Neural cell (in vitro differentiated cells): Measurements from ENCODE around the gene SELENOH. TPM values are rescaled to one million over a fixed set of nuclear protein-coding genes. Genes with fewer than 3 reads are reported as not detected.

ENCODE experiments used
- H2AFZ ChIP-seq: fragments of 200-600, 300-800 bp; sonication (generic), shearing (Covaris generic); 2 replicates; pipeline ENCODE4 v1.6.0; 2014; ENCODE audit warnings: low read depth, mild to moderate bottlenecking, antibody characterized with exemption, low read length, moderate library complexity
- H3F3A ChIP-seq: fragments of 200-600 bp; shearing (Covaris generic); 2 replicates; pipeline ENCODE4 v1.6.1; 2016; ENCODE audit warnings: mild to moderate bottlenecking, moderate library complexity, mixed read lengths, antibody characterized with exemption, low read length; ENCODE audit not compliant: insufficient read depth, poor library complexity, severe bottlenecking
- H3K27ac ChIP-seq: fragments of 200-600, 300-800 bp; sonication (generic), shearing (Covaris generic); 2 replicates; pipeline ENCODE4 v1.5.1; 2014; ENCODE audit warnings: mild to moderate bottlenecking, low read length, moderate library complexity
- H3K27me3 ChIP-seq: fragments of 300-800, 200-600 bp; sonication (generic), shearing (Covaris generic); 2 replicates; pipeline ENCODE4 v1.6.0; 2014; ENCODE audit warnings: mild to moderate bottlenecking, low read depth, low read length, moderate library complexity; ENCODE audit not compliant: insufficient read depth
- H3K36me3 ChIP-seq: fragments of 300-800, 200-600 bp; sonication (generic), shearing (Covaris generic); 2 replicates; pipeline ENCODE4 v1.5.1; 2014; ENCODE audit warnings: mild to moderate bottlenecking, antibody characterized with exemption, low read length, moderate library complexity; ENCODE audit not compliant: insufficient read depth
- H3K4me2 ChIP-seq: fragments of 300-800, 200-600 bp; sonication (generic), shearing (Covaris generic); 2 replicates; pipeline ENCODE4 v1.6.0; 2014; ENCODE audit warnings: mild to moderate bottlenecking, low read length
- H3K4me3 ChIP-seq: fragments of 300-800, 200-600 bp; sonication (generic), shearing (Covaris generic); 2 replicates; pipeline ENCODE4 v1.5.1; 2014; ENCODE audit warnings: mild to moderate bottlenecking, low read length, moderate library complexity
- H3K79me2 ChIP-seq: fragments of 200-600 bp; shearing (Covaris generic); replicated peaks from 2 replicates; pipeline ENCODE4 v1.6.0; 2014; ENCODE audit warnings: mild to moderate bottlenecking, low read length, moderate library complexity; ENCODE audit not compliant: insufficient read depth
- H3K9ac ChIP-seq: fragments of 300-800, 200-600 bp; sonication (generic), shearing (Covaris generic); 2 replicates; pipeline ENCODE4 v1.6.1; 2016; ENCODE audit warnings: mild to moderate bottlenecking, low read length, mixed read lengths
- H3K9me2 ChIP-seq: fragments of 200-600 bp; shearing (Covaris generic); 2 replicates; pipeline ENCODE4 v1.6.1; 2016; ENCODE audit warnings: mild to moderate bottlenecking, low read length, mixed read lengths; ENCODE audit not compliant: insufficient read depth
- H3K9me3 ChIP-seq: fragments of 200-600, 300-800 bp; sonication (generic), shearing (Covaris generic); 2 replicates; pipeline ENCODE4 v1.6.1; 2016; ENCODE audit warnings: mild to moderate bottlenecking, mixed run types, low read length, moderate library complexity, mixed read lengths
- H4K20me1 ChIP-seq: fragments of 200-600 bp; shearing (Covaris generic); 2 replicates; pipeline ENCODE4 v1.6.1; 2016; ENCODE audit warnings: mild to moderate bottlenecking, mixed run types; ENCODE audit not compliant: insufficient read depth
- EP300 ChIP-seq: fragments of 450-650 bp; conservative IDR thresholded peaks from 2 replicates; pipeline ENCODE4 v1.6.1; 2014; ENCODE audit warnings: antibody characterized with exemption, mild to moderate bottlenecking, moderate library complexity; ENCODE audit not compliant: poor library complexity, severe bottlenecking
- EZH2 ChIP-seq: fragments of 200-600, 300-800 bp; shearing (Covaris generic), sonication (generic); IDR thresholded peaks from 2 replicates; pipeline ENCODE4 v1.6.1; 2014; ENCODE audit warnings: antibody characterized with exemption, low read length, borderline replicate concordance, mild to moderate bottlenecking; ENCODE audit not compliant: insufficient read depth, poor library complexity, severe bottlenecking
- MXI1 ChIP-seq: fragments of 450-650 bp; conservative IDR thresholded peaks from 2 replicates; pipeline ENCODE4 v1.6.1; 2014; ENCODE audit warnings: antibody characterized with exemption, mild to moderate bottlenecking; ENCODE audit not compliant: poor library complexity, severe bottlenecking
- POLR2AphosphoS5 ChIP-seq: IDR thresholded peaks from 2 replicates; pipeline ENCODE4 v1.6.1; 2012
- RAD21 ChIP-seq: fragments of 450-650 bp; conservative IDR thresholded peaks from 2 replicates; pipeline ENCODE4 v1.6.1; 2014; ENCODE audit warnings: antibody characterized with exemption, mild to moderate bottlenecking, moderate library complexity
- SMC3 ChIP-seq: fragments of 450-650 bp; conservative IDR thresholded peaks from 2 replicates; pipeline ENCODE4 v1.6.1; 2014; ENCODE audit warnings: antibody characterized with exemption, mild to moderate bottlenecking, moderate library complexity; ENCODE audit not compliant: poor library complexity
- TAF1 ChIP-seq: IDR thresholded peaks from 2 replicates; pipeline ENCODE4 v1.6.1; 2012; ENCODE audit warnings: low read depth
- polyA plus RNA-seq: library from polyadenylated mRNA; depleted of rRNA; stranded (reverse); fragments of >200 nt; gene quantifications from 2 replicates; pipeline ENCODE4 v1.2.3, GENCODE V29; 2014
- TF ChIP-seq, protein P1 (sequence below): IDR thresholded peaks from 2 replicates; pipeline ENCODE4 v1.6.1; 2012; ENCODE audit warnings: borderline replicate concordance
- TF ChIP-seq, protein P2 (sequence below): fragments of 450-650 bp; IDR thresholded peaks from 2 replicates; pipeline ENCODE4 v1.5.1; 2014; ENCODE audit warnings: antibody characterized with exemption, mild to moderate bottlenecking, moderate library complexity; ENCODE audit not compliant: poor library complexity, severe bottlenecking

SELENOH gene
- polyA plus RNA-seq, 1 donor from 2014 or later: 546 TPM

DNA sequence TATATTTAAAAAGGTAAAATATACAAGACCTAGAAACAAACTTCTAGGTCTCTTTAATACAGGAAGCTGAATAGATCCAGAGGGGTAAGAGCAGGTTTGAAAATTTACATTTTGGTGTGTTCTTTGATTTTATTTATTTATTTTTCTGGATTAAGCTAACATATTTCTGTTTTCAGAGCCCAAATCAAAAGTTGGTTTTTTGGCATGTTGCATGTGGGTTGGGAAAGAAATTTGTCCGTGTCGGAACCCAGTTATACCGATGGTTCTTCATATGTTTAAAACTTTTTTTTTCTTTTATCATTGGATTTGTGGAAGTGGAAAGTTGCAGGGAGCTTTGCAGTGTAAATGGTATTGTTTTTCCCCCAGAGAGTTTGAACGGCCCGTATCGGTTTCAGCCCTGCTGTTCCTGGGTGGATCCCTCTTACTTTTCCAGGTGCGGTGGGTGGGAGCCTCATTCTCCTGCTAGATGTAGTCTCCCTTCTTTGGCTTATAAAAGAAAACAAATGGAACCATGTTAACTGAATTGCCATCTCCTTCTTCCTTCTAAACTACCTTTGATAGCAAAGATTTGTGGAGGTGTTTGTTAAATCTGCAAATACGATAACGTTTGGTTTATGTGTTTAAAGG is 21.1 kb downstream of the SELENOH start:
- Histone ChIP-seq H3K4me3 (peak overlapping the region; percentile 68), H3K9me2 (no peaks in the 10 kb centered on the region), H3K4me2 (peak overlapping the region; percentile 92), H3K79me2 (peaks cover 57% of the 10 kb centered on the region), H3K9ac (peak overlapping the region; percentile 87), H2AFZ (peak overlapping the region; percentile 34), H3K27ac (peak overlapping the region; percentile 93), H4K20me1 (peaks cover 7% of the 10 kb centered on the region), H3K27me3 (no peaks in the 10 kb centered on the region), H3F3A (peaks cover 6% of the 10 kb centered on the region), H3K9me3 (no peaks in the 10 kb centered on the region), H3K36me3 (no peaks in the 10 kb centered on the region)
- TF ChIP-seq, protein P1, sequence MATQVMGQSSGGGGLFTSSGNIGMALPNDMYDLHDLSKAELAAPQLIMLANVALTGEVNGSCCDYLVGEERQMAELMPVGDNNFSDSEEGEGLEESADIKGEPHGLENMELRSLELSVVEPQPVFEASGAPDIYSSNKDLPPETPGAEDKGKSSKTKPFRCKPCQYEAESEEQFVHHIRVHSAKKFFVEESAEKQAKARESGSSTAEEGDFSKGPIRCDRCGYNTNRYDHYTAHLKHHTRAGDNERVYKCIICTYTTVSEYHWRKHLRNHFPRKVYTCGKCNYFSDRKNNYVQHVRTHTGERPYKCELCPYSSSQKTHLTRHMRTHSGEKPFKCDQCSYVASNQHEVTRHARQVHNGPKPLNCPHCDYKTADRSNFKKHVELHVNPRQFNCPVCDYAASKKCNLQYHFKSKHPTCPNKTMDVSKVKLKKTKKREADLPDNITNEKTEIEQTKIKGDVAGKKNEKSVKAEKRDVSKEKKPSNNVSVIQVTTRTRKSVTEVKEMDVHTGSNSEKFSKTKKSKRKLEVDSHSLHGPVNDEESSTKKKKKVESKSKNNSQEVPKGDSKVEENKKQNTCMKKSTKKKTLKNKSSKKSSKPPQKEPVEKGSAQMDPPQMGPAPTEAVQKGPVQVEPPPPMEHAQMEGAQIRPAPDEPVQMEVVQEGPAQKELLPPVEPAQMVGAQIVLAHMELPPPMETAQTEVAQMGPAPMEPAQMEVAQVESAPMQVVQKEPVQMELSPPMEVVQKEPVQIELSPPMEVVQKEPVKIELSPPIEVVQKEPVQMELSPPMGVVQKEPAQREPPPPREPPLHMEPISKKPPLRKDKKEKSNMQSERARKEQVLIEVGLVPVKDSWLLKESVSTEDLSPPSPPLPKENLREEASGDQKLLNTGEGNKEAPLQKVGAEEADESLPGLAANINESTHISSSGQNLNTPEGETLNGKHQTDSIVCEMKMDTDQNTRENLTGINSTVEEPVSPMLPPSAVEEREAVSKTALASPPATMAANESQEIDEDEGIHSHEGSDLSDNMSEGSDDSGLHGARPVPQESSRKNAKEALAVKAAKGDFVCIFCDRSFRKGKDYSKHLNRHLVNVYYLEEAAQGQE: peak; percentile 10
- TF ChIP-seq MXI1 (peak; percentile 16), RAD21 (no peak)
- TF ChIP-seq, protein P2, sequence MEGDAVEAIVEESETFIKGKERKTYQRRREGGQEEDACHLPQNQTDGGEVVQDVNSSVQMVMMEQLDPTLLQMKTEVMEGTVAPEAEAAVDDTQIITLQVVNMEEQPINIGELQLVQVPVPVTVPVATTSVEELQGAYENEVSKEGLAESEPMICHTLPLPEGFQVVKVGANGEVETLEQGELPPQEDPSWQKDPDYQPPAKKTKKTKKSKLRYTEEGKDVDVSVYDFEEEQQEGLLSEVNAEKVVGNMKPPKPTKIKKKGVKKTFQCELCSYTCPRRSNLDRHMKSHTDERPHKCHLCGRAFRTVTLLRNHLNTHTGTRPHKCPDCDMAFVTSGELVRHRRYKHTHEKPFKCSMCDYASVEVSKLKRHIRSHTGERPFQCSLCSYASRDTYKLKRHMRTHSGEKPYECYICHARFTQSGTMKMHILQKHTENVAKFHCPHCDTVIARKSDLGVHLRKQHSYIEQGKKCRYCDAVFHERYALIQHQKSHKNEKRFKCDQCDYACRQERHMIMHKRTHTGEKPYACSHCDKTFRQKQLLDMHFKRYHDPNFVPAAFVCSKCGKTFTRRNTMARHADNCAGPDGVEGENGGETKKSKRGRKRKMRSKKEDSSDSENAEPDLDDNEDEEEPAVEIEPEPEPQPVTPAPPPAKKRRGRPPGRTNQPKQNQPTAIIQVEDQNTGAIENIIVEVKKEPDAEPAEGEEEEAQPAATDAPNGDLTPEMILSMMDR: no peak

DNA sequence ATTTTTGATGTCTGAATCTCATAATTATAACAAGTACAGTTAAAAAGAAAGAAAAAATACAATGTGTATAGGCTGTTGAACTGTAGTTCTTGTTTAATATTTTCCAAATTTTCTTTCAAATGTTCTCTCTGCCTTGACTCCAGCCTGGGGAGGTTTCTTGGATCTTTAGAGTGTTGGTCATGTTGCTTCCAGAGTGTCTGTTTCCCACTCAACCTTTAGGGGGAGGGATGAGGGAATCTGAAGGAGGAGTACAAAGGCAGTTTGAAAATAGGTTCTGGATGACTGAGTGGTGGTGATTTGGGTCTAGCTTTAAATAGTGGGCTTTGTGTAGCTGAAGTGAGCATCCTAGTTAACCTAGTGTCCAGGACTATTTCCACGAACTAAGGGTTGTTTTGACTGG is 22.3 kb downstream of the SELENOH start:
- TF ChIP-seq MXI1 (peak; percentile 27), SMC3 (peak; percentile 25), EP300 (no peak), RAD21 (peak; percentile 25), TAF1 (peak; percentile 78), EZH2 (no peak), POLR2AphosphoS5 (peak; percentile 74)
- TF ChIP-seq, protein P2: peak; percentile 60
- TF ChIP-seq, protein P1: no peak
- peaks cover 67% of the 10 kb centered on the region for H3K79me2 ChIP-seq
- no peaks in the 10 kb centered on the region for H3K27me3 ChIP-seq
- H2AFZ ChIP-seq: peak overlapping the region; percentile 51
- peak overlapping the region; percentile 68 for H3K4me3 ChIP-seq
- peak overlapping the region; percentile 92 for H3K4me2 ChIP-seq
- no peaks in the 10 kb centered on the region for H3K36me3 ChIP-seq
- peak overlapping the region; percentile 93 for H3K27ac ChIP-seq
- H3K9me2 ChIP-seq: no peaks in the 10 kb centered on the region
- peaks cover 7% of the 10 kb centered on the region for H4K20me1 ChIP-seq
- H3K9ac ChIP-seq: peak overlapping the region; percentile 87
- H3F3A ChIP-seq: peaks cover 6% of the 10 kb centered on the region
- no peaks in the 10 kb centered on the region for H3K9me3 ChIP-seq
